Lung (tissue), 12 donors: ENCODE data around the gene PMEL. TPM values are rescaled to one million over a fixed set of nuclear protein-coding genes. Genes with fewer than 3 reads are reported as not detected.

Experiments
- ATAC-seq: fragments of 200-7000 bp; cut with Tn5 transposase; one replicate; pipeline ENCODE4 v1.9.1; 2020; ENCODE audit warnings: moderate number of reproducible peaks; ENCODE audit not compliant: insufficient read depth, low FRiP score
- DNase-seq, 3 donors: peaks; one replicate each; pipeline ENCODE4 v3.0.0-alpha.2; 2013 to 2017
- H3K27ac ChIP-seq, 2 donors: one replicate each; pipeline ENCODE4 v1.5.1; 2013; ENCODE audit warnings: mild to moderate bottlenecking in 2 of 2, moderate library complexity in 2 of 2, control low read depth in 1 of 2, inconsistent platforms in 1 of 2, low read depth in 1 of 2, low read length in 1 of 2
- H3K27me3 ChIP-seq, 3 donors: one replicate each; pipeline ENCODE4 v1.5.1; 2013; ENCODE audit warnings: low read length in 2 of 3; ENCODE audit not compliant: control insufficient read depth in 3 of 3, insufficient read depth in 3 of 3
- H3K36me3 ChIP-seq, 4 donors: one replicate each; pipeline ENCODE4 v1.5.1; 2013; ENCODE audit warnings: low read length in 4 of 4, mild to moderate bottlenecking in 1 of 4, moderate library complexity in 1 of 4; ENCODE audit not compliant: control insufficient read depth in 4 of 4, insufficient read depth in 4 of 4
- H3K4me1 ChIP-seq, 5 donors: one replicate each; pipeline ENCODE4 v1.5.1; 2013; ENCODE audit warnings: low read length in 5 of 5, mild to moderate bottlenecking in 2 of 5, moderate library complexity in 1 of 5; ENCODE audit not compliant: control insufficient read depth in 5 of 5, insufficient read depth in 5 of 5
- H3K4me3 ChIP-seq: one replicate; pipeline ENCODE4 v1.5.1; 2013; ENCODE audit warnings: mild to moderate bottlenecking, control low read depth, moderate library complexity
- H3K9ac ChIP-seq, 2 donors: one replicate each; pipeline ENCODE4 v1.5.1; 2013; ENCODE audit warnings: low read length in 2 of 2, control low read depth in 1 of 2; ENCODE audit not compliant: insufficient read depth in 1 of 2
- H3K9me3 ChIP-seq, 4 donors: one replicate each; pipeline ENCODE4 v1.5.1; 2013; ENCODE audit warnings: low read length in 3 of 4, mild to moderate bottlenecking in 1 of 4, moderate library complexity in 1 of 4; ENCODE audit not compliant: control insufficient read depth in 4 of 4, insufficient read depth in 3 of 4
- CTCF ChIP-seq: IDR thresholded peaks from 2 replicates; pipeline ENCODE4 v1.5.1; 2012; ENCODE audit warnings: mild to moderate bottlenecking; ENCODE audit errors: control extremely low read depth, extremely low read depth
- WGBS, 2 donors: extraction: QIAGEN DNeasy Blood & Tissue Kit; methylation state at CpG; one replicate each; pipeline ENCODE4 v1.1.7; 2013; 5-methylcytosine and 5-hydroxymethylcytosine counted together
- polyA plus RNA-seq, 2 donors: library from polyadenylated mRNA; stranded (reverse); fragments of 200-250 nt; gene quantifications; one replicate each; pipeline ENCODE4 v1.2.1, GENCODE V29; 2013
- total RNA-seq, 2 donors: library from RNA; depleted of rRNA in 1 of 2; stranded (reverse); fragments of >200 nt in 1 of 2; gene quantifications; one replicate each; pipeline ENCODE4 v1.2.1, GENCODE V29; 2014 to 2021
- donor health status: control.
- donor health status: control.
- donor health status: Bipolar disorder and iron deficiency.
- donor health status: healthy.
- donor health status: DM: yes; HTN: yes; CAD: no.

PMEL gene
- total and polyA plus RNA-seq, 4 donors: 0.43 to 1.7 (median 1.1) TPM

GRCh38 chr12:55972456-55972855, 6.6 kb upstream of the PMEL start:
- H3K4me3 ChIP-seq: peak overlapping the region; percentile 69
- peak overlapping the region; percentile 57 to 100 for H3K9ac ChIP-seq
- no peak for ATAC-seq
- H3K27me3 ChIP-seq: no peaks in the 10 kb centered on the region
- H3K27ac ChIP-seq: peak overlapping the region; percentile 92 to 98
- TF ChIP-seq CTCF: no peak
- WGBS, 2 donors: 27 to 28% methylated on average over 1 of the region's 1 CpG
- no peaks in the 10 kb centered on the region for H3K9me3 ChIP-seq
- H3K36me3 ChIP-seq: peaks cover 0 to 20% (median 6%) of the 10 kb centered on the region in 4 donors
- peaks cover 3 to 41% (median 12%) of the 10 kb centered on the region in 5 donors for H3K4me1 ChIP-seq
- DNase-seq: peak in 1 of 3 donors; percentile 3

GRCh38 chr12:55972042-55972441, 6.2 kb upstream of the PMEL start:
- WGBS, 2 donors: 59 to 75% methylated on average over 3 of the region's 3 CpGs
- TF ChIP-seq CTCF: no peak
- no peak overlapping the region for H3K9ac ChIP-seq
- H3K27me3 ChIP-seq: no peaks in the 10 kb centered on the region
- peak overlapping the region in 1 of 2 donors; percentile 38 for H3K27ac ChIP-seq
- peaks cover 3 to 45% (median 12%) of the 10 kb centered on the region in 5 donors for H3K4me1 ChIP-seq
- H3K9me3 ChIP-seq: no peaks in the 10 kb centered on the region
- DNase-seq: peak in 1 of 3 donors; percentile 6
- H3K36me3 ChIP-seq: peaks cover 0 to 20% (median 6%) of the 10 kb centered on the region in 4 donors
- ATAC-seq: no peak
- no peak overlapping the region for H3K4me3 ChIP-seq

GRCh38 chr12:55970775-55971174, 4.9 kb upstream of the PMEL start:
- Histone ChIP-seq H3K27ac (no peak overlapping the region), H3K9ac (no peak overlapping the region), H3K36me3 (peaks cover 0 to 16% (median 4%) of the 10 kb centered on the region in 4 donors), H3K9me3 (no peaks in the 10 kb centered on the region), H3K27me3 (no peaks in the 10 kb centered on the region), H3K4me3 (no peak overlapping the region), H3K4me1 (peaks cover 1 to 45% (median 12%) of the 10 kb centered on the region in 5 donors)
- WGBS, 2 donors: 89 to 92% methylated on average over 7 of the region's 7 CpGs
- TF ChIP-seq CTCF: no peak
- no peak for DNase-seq
- no peak for ATAC-seq

GRCh38 chr12:55969356-55969755, 3.5 kb upstream of the PMEL start:
- DNase-seq: peak in 1 of 3 donors; percentile 27
- Histone ChIP-seq H3K27me3 (no peaks in the 10 kb centered on the region), H3K9ac (no peak overlapping the region), H3K36me3 (peaks cover 0 to 16% (median 4%) of the 10 kb centered on the region in 4 donors), H3K4me1 (peaks cover 3 to 33% (median 6%) of the 10 kb centered on the region in 5 donors), H3K4me3 (no peak overlapping the region), H3K27ac (no peak overlapping the region), H3K9me3 (no peaks in the 10 kb centered on the region)
- no peak for ATAC-seq
- WGBS, 2 donors: 83 to 98% methylated on average over 4 of the region's 4 CpGs
- TF ChIP-seq CTCF: no peak
